Endothelial cell of umbilical vein (primary cell): ENCODE measurements around the gene FAM114A2. TPM values are rescaled to one million over a fixed set of nuclear protein-coding genes. Genes with fewer than 3 reads are reported as not detected.

Experiments
- BruUV-seq: library from RNA; stranded (reverse); fragments of 400-500 nt; replicated peaks from 2 replicates; lab custom pipeline; 2021; lab: Mats Ljungman, UMichigan
- CTCF ChIA-PET: fragments of 300-600, 350-600 bp; sonication (Branson Sonifier 250); formaldehyde crosslinking; loops from one replicate; lab custom pipeline; 2021; ENCODE audit warnings: antibody characterized with exemption, inconsistent platforms; lab: Charles Lee
- POLR2A ChIA-PET: fragments of 300-600, 350-600 bp; sonication (Branson Sonifier 250); formaldehyde crosslinking; loops from one replicate; lab custom pipeline; 2021; ENCODE audit warnings: antibody characterized with exemption, inconsistent platforms; lab: Charles Lee
- DNase-seq: peaks from one replicate; pipeline ENCODE4 v3.0.0-alpha.2; 2011; ENCODE audit warnings: low read depth, low spot score
- FAIRE-seq: peaks from 2 replicates; lab custom pipeline; 2011; peaks lifted over from hg19 to GRCh38; lab: Jason Lieb, UNC
- H2AFZ ChIP-seq: 2 replicates; pipeline ENCODE4 v1.6.0; 2012; ENCODE audit warnings: low read depth, low read length, control low read depth, inconsistent platforms
- H3K27ac ChIP-seq: 2 replicates; pipeline ENCODE4 v1.5.1; 2011; ENCODE audit warnings: low read depth, mild to moderate bottlenecking, control low read depth, low read length, moderate library complexity; ENCODE audit not compliant: insufficient read depth
- H3K27me3 ChIP-seq, 2 experiments: 2 replicates each; pipeline versions ENCODE4 v1.6.0 to v1.6.1; 2011; ENCODE audit warnings: low read length in 2 of 2, mixed read lengths in 1 of 2; ENCODE audit not compliant: control insufficient read depth in 2 of 2, insufficient read depth in 2 of 2
- H3K36me3 ChIP-seq, 2 experiments: 2 replicates in 1 of 2; 3 replicates in 1 of 2; pipeline ENCODE4 v1.5.1; 2011; ENCODE audit warnings: low read length in 2 of 2, mild to moderate bottlenecking in 1 of 2, moderate library complexity in 1 of 2; ENCODE audit not compliant: control insufficient read depth in 2 of 2, insufficient read depth in 2 of 2; ENCODE audit errors: extremely low read depth in 1 of 2
- H3K4me1 ChIP-seq: 3 replicates; pipeline ENCODE4 v1.5.1; 2011; ENCODE audit warnings: mild to moderate bottlenecking, low read length; ENCODE audit not compliant: control insufficient read depth, insufficient read depth; ENCODE audit errors: extremely low read depth
- H3K4me2 ChIP-seq: 2 replicates; pipeline ENCODE4 v1.6.1; 2011; ENCODE audit warnings: low read length, control low read depth, mixed read lengths; ENCODE audit not compliant: insufficient read depth
- H3K4me3 ChIP-seq, 3 experiments: fragments of 200-600 bp in 1 of 3; sonication (generic), shearing (Covaris generic) in 1 of 3; replicated peaks in 1 of 3; 2 replicates each; pipeline ENCODE4 v1.5.1; 2011 to 2016; ENCODE audit warnings: control low read depth in 3 of 3, low read length in 3 of 3, mild to moderate bottlenecking in 2 of 3, inconsistent platforms in 1 of 3, low read depth in 1 of 3, moderate library complexity in 1 of 3; ENCODE audit not compliant: insufficient read depth in 1 of 3
- H3K79me2 ChIP-seq: 2 replicates; pipeline ENCODE4 v1.6.0; 2012; ENCODE audit warnings: low read length, inconsistent platforms; ENCODE audit not compliant: control insufficient read depth, insufficient read depth
- H3K9ac ChIP-seq: replicated peaks from 2 replicates; pipeline ENCODE3; 2011; ENCODE audit warnings: low read length, control low read depth; ENCODE audit not compliant: insufficient read depth; ENCODE audit errors: extremely low read depth
- H3K9me1 ChIP-seq: replicated peaks from 3 replicates; pipeline ENCODE4 v1.6.0; 2011; ENCODE audit warnings: mild to moderate bottlenecking, low read length; ENCODE audit not compliant: control insufficient read depth, insufficient read depth; ENCODE audit errors: extremely low read depth
- H3K9me3 ChIP-seq: replicated peaks from 2 replicates; pipeline ENCODE4 v1.5.1; 2012; ENCODE audit warnings: low read length, inconsistent platforms; ENCODE audit not compliant: control insufficient read depth, insufficient read depth
- H4K20me1 ChIP-seq: replicated peaks from 2 replicates; pipeline ENCODE3; 2011; ENCODE audit warnings: mild to moderate bottlenecking, low read length; ENCODE audit not compliant: control insufficient read depth, insufficient read depth; ENCODE audit errors: extremely low read depth
- CTCF ChIP-seq, 2 donors: IDR thresholded peaks; 1 replicate in 1 of 2; 2 replicates in 1 of 2; pipeline ENCODE4 v1.5.1; 2011; ENCODE audit warnings: low read length in 2 of 2, mild to moderate bottlenecking in 2 of 2, moderate library complexity in 2 of 2, control low read depth in 1 of 2, inconsistent platforms in 1 of 2, low read depth in 1 of 2; ENCODE audit not compliant: insufficient read depth in 1 of 2; ENCODE audit errors: extremely low read depth in 1 of 2
- EZH2 ChIP-seq: IDR thresholded peaks from 2 replicates; pipeline ENCODE4 v1.6.1; 2012; ENCODE audit warnings: borderline replicate concordance, low read depth, mild to moderate bottlenecking, moderate library complexity, low read length, inconsistent platforms; ENCODE audit not compliant: severe bottlenecking
- FOS ChIP-seq: IDR thresholded peaks from 2 replicates; pipeline ENCODE4 v1.6.1; 2011; ENCODE audit warnings: mild to moderate bottlenecking, low read length, moderate library complexity, borderline replicate concordance; ENCODE audit not compliant: insufficient read depth
- GATA2 ChIP-seq: IDR thresholded peaks from 2 replicates; pipeline ENCODE4 v1.7.0; 2011; ENCODE audit warnings: low read depth, mild to moderate bottlenecking, moderate library complexity, mixed read lengths, low read length; ENCODE audit not compliant: insufficient read length, insufficient read depth
- JUN ChIP-seq: IDR thresholded peaks from 2 replicates; pipeline ENCODE4 v1.6.1; 2011; ENCODE audit warnings: borderline replicate concordance, low read depth; ENCODE audit not compliant: insufficient read length, insufficient read depth
- MAX ChIP-seq: IDR thresholded peaks from 2 replicates; pipeline ENCODE4 v1.6.1; 2011; ENCODE audit not compliant: insufficient read depth, insufficient read length
- MYC ChIP-seq: IDR thresholded peaks from one replicate; pipeline ENCODE4 v1.6.1; 2011; ENCODE audit warnings: mild to moderate bottlenecking, low read depth, low read length
- POLR2A ChIP-seq: IDR thresholded peaks from 2 replicates; pipeline ENCODE4 v1.6.1; 2012; ENCODE audit warnings: low read depth, mild to moderate bottlenecking, control low read depth, low read length
- POLR2AphosphoS5 ChIP-seq: IDR thresholded peaks from 2 replicates; pipeline ENCODE4 v1.6.1; 2012; ENCODE audit warnings: low read depth, mild to moderate bottlenecking, control low read depth, low read length, moderate library complexity; ENCODE audit not compliant: insufficient read depth
- dilution Hi-C: fragments of 300-500 bp; cut with MboI; formaldehyde crosslinking; loops from one replicate; pipeline ENCODE4 v1.15.0; 2019; ENCODE audit warnings: low sequenced_read_pairs; ENCODE audit not compliant: extremely low pct_ligation_motif_present
- intact Hi-C: fragments of 100-400 bp; cut with micrococcal nuclease; formaldehyde crosslinking; loops from one replicate; pipeline ENCODE4 v1.10.0; 2022
- polyA plus RNA-seq, 4 experiments: library from polyadenylated mRNA; depleted of rRNA in 3 of 4; stranded (reverse) in 3 of 4; unstranded in 1 of 4; fragments of >200 nt; gene quantifications; 2 replicates each; pipeline versions ENCODE4 v1.2.1 to v1.2.3, GENCODE V29; 2011 to 2012; ENCODE audit warnings: missing spikeins in 1 of 4
- total RNA-seq: library from RNA; stranded (reverse); gene quantifications from 2 replicates; pipeline ENCODE4 v1.2.3, GENCODE V29; 2021

FAM114A2 gene
- total and polyA plus RNA-seq, 2 donors (not counting 3 experiments of a cell fraction or from before 2014, with no cell fraction given) = 9.6 to 31.3 TPM

GRCh38 chr5:154059583-154059982 lies 20.9 kb upstream of the FAM114A2 start:
- Histone ChIP-seq H3K9me3 (no peaks in the 10 kb centered on the region), H3K4me2 (no peak overlapping the region), H3K27ac (no peak overlapping the region), H3K36me3 (no peaks in the 10 kb centered on the region), H3K4me1 (no peaks in the 10 kb centered on the region), H3K27me3 (no peaks in the 10 kb centered on the region), H3K79me2 (no peaks in the 10 kb centered on the region), H2AFZ (no peak overlapping the region), H3K9ac (no peak overlapping the region), H3K9me1 (no peaks in the 10 kb centered on the region), H3K4me3 (no peak overlapping the region), H4K20me1 (no peaks in the 10 kb centered on the region)
- DNase-seq (no peak), FAIRE-seq (no peak)
- intact Hi-C loops = no loop called here
- TF ChIP-seq EZH2 (no peak), POLR2A (no peak), JUN (no peak), FOS (no peak), MAX (no peak), CTCF (IDR thresholded peaks at IDR 0.05; ENCODE audit: extremely low read depth in 1 of 2, insufficient read depth in 1 of 2, low read depth in 1 of 2, low read length in 2 of 2) (no peak), MYC (no peak), POLR2AphosphoS5 (no peak), GATA2 (no peak)
- dilution Hi-C loops = no loop called here
- BruUV-seq = no TSS peak
- POLR2A ChIA-PET = no interaction called here
- CTCF ChIA-PET = interaction anchor here (1.2 to 3.2 kb wide), 3 partner anchors 12 to 134 kb away, joined by 3 to 26 read pairs (median 5); no protein-coding TSS in a partner anchor
